Endothelial cell of umbilical vein (primary cell): ENCODE measurements around the gene ZNF268. TPM values are rescaled to one million over a fixed set of nuclear protein-coding genes. Genes with fewer than 3 reads are reported as not detected.

Source experiments
- BruUV-seq: library from RNA; stranded (reverse); fragments of 400-500 nt; replicated peaks from 2 replicates; lab custom pipeline; 2021; lab: Mats Ljungman, UMichigan
- CTCF ChIA-PET: fragments of 300-600, 350-600 bp; sonication (Branson Sonifier 250); formaldehyde crosslinking; loops from one replicate; lab custom pipeline; 2021; ENCODE audit warnings: antibody characterized with exemption, inconsistent platforms; lab: Charles Lee
- POLR2A ChIA-PET: fragments of 300-600, 350-600 bp; sonication (Branson Sonifier 250); formaldehyde crosslinking; loops from one replicate; lab custom pipeline; 2021; ENCODE audit warnings: antibody characterized with exemption, inconsistent platforms; lab: Charles Lee
- DNase-seq: peaks from one replicate; pipeline ENCODE4 v3.0.0-alpha.2; 2011; ENCODE audit warnings: low read depth, low spot score
- FAIRE-seq: peaks from 2 replicates; lab custom pipeline; 2011; peaks lifted over from hg19 to GRCh38; lab: Jason Lieb, UNC
- H2AFZ ChIP-seq: 2 replicates; pipeline ENCODE4 v1.6.0; 2012; ENCODE audit warnings: low read depth, low read length, control low read depth, inconsistent platforms
- H3K27ac ChIP-seq: 2 replicates; pipeline ENCODE4 v1.5.1; 2011; ENCODE audit warnings: low read depth, mild to moderate bottlenecking, control low read depth, low read length, moderate library complexity; ENCODE audit not compliant: insufficient read depth
- H3K27me3 ChIP-seq, 2 experiments: 2 replicates each; pipeline versions ENCODE4 v1.6.0 to v1.6.1; 2011; ENCODE audit warnings: low read length in 2 of 2, mixed read lengths in 1 of 2; ENCODE audit not compliant: control insufficient read depth in 2 of 2, insufficient read depth in 2 of 2
- H3K36me3 ChIP-seq, 2 experiments: 2 replicates in 1 of 2; 3 replicates in 1 of 2; pipeline ENCODE4 v1.5.1; 2011; ENCODE audit warnings: low read length in 2 of 2, mild to moderate bottlenecking in 1 of 2, moderate library complexity in 1 of 2; ENCODE audit not compliant: control insufficient read depth in 2 of 2, insufficient read depth in 2 of 2; ENCODE audit errors: extremely low read depth in 1 of 2
- H3K4me1 ChIP-seq: 3 replicates; pipeline ENCODE4 v1.5.1; 2011; ENCODE audit warnings: mild to moderate bottlenecking, low read length; ENCODE audit not compliant: control insufficient read depth, insufficient read depth; ENCODE audit errors: extremely low read depth
- H3K4me2 ChIP-seq: 2 replicates; pipeline ENCODE4 v1.6.1; 2011; ENCODE audit warnings: low read length, control low read depth, mixed read lengths; ENCODE audit not compliant: insufficient read depth
- H3K4me3 ChIP-seq, 3 experiments: fragments of 200-600 bp in 1 of 3; sonication (generic), shearing (Covaris generic) in 1 of 3; replicated peaks in 1 of 3; 2 replicates each; pipeline ENCODE4 v1.5.1; 2011 to 2016; ENCODE audit warnings: control low read depth in 3 of 3, low read length in 3 of 3, mild to moderate bottlenecking in 2 of 3, inconsistent platforms in 1 of 3, low read depth in 1 of 3, moderate library complexity in 1 of 3; ENCODE audit not compliant: insufficient read depth in 1 of 3
- H3K79me2 ChIP-seq: 2 replicates; pipeline ENCODE4 v1.6.0; 2012; ENCODE audit warnings: low read length, inconsistent platforms; ENCODE audit not compliant: control insufficient read depth, insufficient read depth
- H3K9ac ChIP-seq: replicated peaks from 2 replicates; pipeline ENCODE3; 2011; ENCODE audit warnings: low read length, control low read depth; ENCODE audit not compliant: insufficient read depth; ENCODE audit errors: extremely low read depth
- H3K9me1 ChIP-seq: replicated peaks from 3 replicates; pipeline ENCODE4 v1.6.0; 2011; ENCODE audit warnings: mild to moderate bottlenecking, low read length; ENCODE audit not compliant: control insufficient read depth, insufficient read depth; ENCODE audit errors: extremely low read depth
- H3K9me3 ChIP-seq: replicated peaks from 2 replicates; pipeline ENCODE4 v1.5.1; 2012; ENCODE audit warnings: low read length, inconsistent platforms; ENCODE audit not compliant: control insufficient read depth, insufficient read depth
- H4K20me1 ChIP-seq: replicated peaks from 2 replicates; pipeline ENCODE3; 2011; ENCODE audit warnings: mild to moderate bottlenecking, low read length; ENCODE audit not compliant: control insufficient read depth, insufficient read depth; ENCODE audit errors: extremely low read depth
- CTCF ChIP-seq, 2 donors: IDR thresholded peaks; 1 replicate in 1 of 2; 2 replicates in 1 of 2; pipeline ENCODE4 v1.5.1; 2011; ENCODE audit warnings: low read length in 2 of 2, mild to moderate bottlenecking in 2 of 2, moderate library complexity in 2 of 2, control low read depth in 1 of 2, inconsistent platforms in 1 of 2, low read depth in 1 of 2; ENCODE audit not compliant: insufficient read depth in 1 of 2; ENCODE audit errors: extremely low read depth in 1 of 2
- EZH2 ChIP-seq: IDR thresholded peaks from 2 replicates; pipeline ENCODE4 v1.6.1; 2012; ENCODE audit warnings: borderline replicate concordance, low read depth, mild to moderate bottlenecking, moderate library complexity, low read length, inconsistent platforms; ENCODE audit not compliant: severe bottlenecking
- FOS ChIP-seq: IDR thresholded peaks from 2 replicates; pipeline ENCODE4 v1.6.1; 2011; ENCODE audit warnings: mild to moderate bottlenecking, low read length, moderate library complexity, borderline replicate concordance; ENCODE audit not compliant: insufficient read depth
- GATA2 ChIP-seq: IDR thresholded peaks from 2 replicates; pipeline ENCODE4 v1.7.0; 2011; ENCODE audit warnings: low read depth, mild to moderate bottlenecking, moderate library complexity, mixed read lengths, low read length; ENCODE audit not compliant: insufficient read length, insufficient read depth
- JUN ChIP-seq: IDR thresholded peaks from 2 replicates; pipeline ENCODE4 v1.6.1; 2011; ENCODE audit warnings: borderline replicate concordance, low read depth; ENCODE audit not compliant: insufficient read length, insufficient read depth
- MAX ChIP-seq: IDR thresholded peaks from 2 replicates; pipeline ENCODE4 v1.6.1; 2011; ENCODE audit not compliant: insufficient read depth, insufficient read length
- MYC ChIP-seq: IDR thresholded peaks from one replicate; pipeline ENCODE4 v1.6.1; 2011; ENCODE audit warnings: mild to moderate bottlenecking, low read depth, low read length
- POLR2A ChIP-seq: IDR thresholded peaks from 2 replicates; pipeline ENCODE4 v1.6.1; 2012; ENCODE audit warnings: low read depth, mild to moderate bottlenecking, control low read depth, low read length
- POLR2AphosphoS5 ChIP-seq: IDR thresholded peaks from 2 replicates; pipeline ENCODE4 v1.6.1; 2012; ENCODE audit warnings: low read depth, mild to moderate bottlenecking, control low read depth, low read length, moderate library complexity; ENCODE audit not compliant: insufficient read depth
- dilution Hi-C: fragments of 300-500 bp; cut with MboI; formaldehyde crosslinking; loops from one replicate; pipeline ENCODE4 v1.15.0; 2019; ENCODE audit warnings: low sequenced_read_pairs; ENCODE audit not compliant: extremely low pct_ligation_motif_present
- intact Hi-C: fragments of 100-400 bp; cut with micrococcal nuclease; formaldehyde crosslinking; loops from one replicate; pipeline ENCODE4 v1.10.0; 2022
- polyA plus RNA-seq, 4 experiments: library from polyadenylated mRNA; depleted of rRNA in 3 of 4; stranded (reverse) in 3 of 4; unstranded in 1 of 4; fragments of >200 nt; gene quantifications; 2 replicates each; pipeline versions ENCODE4 v1.2.1 to v1.2.3, GENCODE V29; 2011 to 2012; ENCODE audit warnings: missing spikeins in 1 of 4
- total RNA-seq: library from RNA; stranded (reverse); gene quantifications from 2 replicates; pipeline ENCODE4 v1.2.3, GENCODE V29; 2021

Gene ZNF268
- total and polyA plus RNA-seq, 2 donors (not counting 3 experiments of a cell fraction or from before 2014, with no cell fraction given), result 7.7 to 17.3 TPM

DNA sequence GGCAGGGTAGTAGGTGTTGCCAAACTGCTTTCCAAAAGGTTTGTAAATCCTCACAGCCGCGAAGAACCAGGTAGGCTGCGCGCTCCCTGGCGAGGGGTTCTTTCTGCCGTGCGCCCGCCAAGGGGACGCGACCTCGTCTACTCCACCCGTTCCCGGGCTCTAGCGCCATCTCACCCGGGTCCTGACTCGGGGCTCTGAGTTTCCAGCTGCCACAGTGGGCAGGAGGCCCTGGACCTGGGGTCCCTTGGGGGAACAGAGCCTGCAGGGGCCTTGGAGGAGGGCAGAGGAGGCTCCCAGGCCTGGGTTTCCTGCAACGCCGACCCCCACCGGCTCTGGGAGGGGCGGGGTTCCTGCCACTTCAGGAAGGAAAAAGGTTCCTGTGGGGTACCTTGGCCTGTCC lies 53.7 kb downstream of the ZNF268 start:
- Histone ChIP-seq H3K79me2 (no peaks in the 10 kb centered on the region), H4K20me1 (no peaks in the 10 kb centered on the region), H3K9me3 (no peaks in the 10 kb centered on the region), H2AFZ (no peak overlapping the region), H3K4me3 (no peak overlapping the region), H3K9me1 (no peaks in the 10 kb centered on the region), H3K4me2 (no peak overlapping the region), H3K9ac (no peak overlapping the region), H3K36me3 (no peaks in the 10 kb centered on the region), H3K27ac (no peak overlapping the region), H3K4me1 (no peaks in the 10 kb centered on the region), H3K27me3 (no peaks in the 10 kb centered on the region)
- DNase-seq (no peak), FAIRE-seq (no peak)
- dilution Hi-C loops (no loop called here), intact Hi-C loops (no loop called here)
- ChIA-PET CTCF (no interaction called here), POLR2A (no interaction called here)
- TF ChIP-seq MAX (no peak), JUN (no peak), EZH2 (no peak), POLR2A (no peak), POLR2AphosphoS5 (no peak), CTCF (IDR thresholded peaks at IDR 0.05; ENCODE audit: extremely low read depth in 1 of 2, insufficient read depth in 1 of 2, low read depth in 1 of 2, low read length in 2 of 2) (no peak), FOS (no peak), MYC (no peak), GATA2 (no peak)
- no TSS peak for BruUV-seq
